ENCODE results near the gene FANK1.
"Not testable (repeated sequence)": the region's sequence is repeated elsewhere in the genome, so short reads cannot be mapped to it uniquely, and the experiment has no call there.

Gene FANK1

GRCh38 chr10:126036515-126036914, 140.2 kb downstream of the FANK1 start:
- DNase-seq = no peak

- DNase-seq = no peak
These were observed 141.6 kb downstream of the FANK1 start for GRCh38 chr10:126037946-126038345.

DNA sequence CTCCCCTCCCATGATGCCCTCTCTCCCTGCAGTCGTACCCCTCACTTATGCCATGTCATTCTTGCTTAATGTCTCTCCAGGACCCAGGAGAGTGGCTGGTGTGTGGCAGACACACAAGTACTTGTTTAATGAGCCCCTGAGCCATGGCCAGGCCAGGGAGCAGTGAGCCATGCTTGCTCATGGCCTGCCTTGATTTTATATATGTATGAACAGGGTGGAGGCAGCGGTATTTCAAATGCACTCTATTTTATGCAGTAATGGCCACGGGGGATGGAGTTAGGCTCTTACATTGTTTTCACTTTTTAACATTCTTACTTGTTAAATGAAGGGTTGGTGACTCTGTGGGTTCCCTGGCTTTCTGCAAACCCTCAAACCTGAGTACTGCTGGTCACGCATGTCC, 144.8 kb downstream of the FANK1 start:
- no peak for DNase-seq

- DNase-seq = peak; percentile 77
These were observed 145.5 kb downstream of the FANK1 start for GRCh38 chr10:126041804-126042231.

GRCh38 chr10:126042354-126042753, 146.0 kb downstream of the FANK1 start:
- no peak for DNase-seq

DNA sequence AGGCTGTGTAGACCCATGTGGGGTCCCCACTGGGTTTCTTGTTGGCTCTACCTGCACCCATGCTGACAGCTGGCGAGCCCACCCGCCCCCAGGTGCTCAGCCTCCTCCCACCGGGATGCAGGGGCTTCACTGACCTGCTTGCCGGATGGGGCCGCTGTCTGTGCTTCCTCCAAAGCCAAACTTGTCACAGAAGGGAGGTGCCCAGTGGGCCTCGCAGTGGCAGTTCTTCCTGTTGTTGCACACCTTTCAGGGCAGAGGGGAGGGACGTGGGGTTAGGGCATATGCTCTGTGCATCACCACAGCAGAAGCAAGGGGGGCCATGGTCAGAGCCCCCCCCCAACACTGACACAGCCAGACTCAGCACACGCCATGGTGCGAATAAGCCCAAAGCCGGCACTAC, 146.5 kb downstream of the FANK1 start:
- no peak for DNase-seq

GRCh38 chr10:126043389-126043788, 147.0 kb downstream of the FANK1 start:
- DNase-seq = no peak

GRCh38 chr10:126045861-126046260, 149.5 kb downstream of the FANK1 start:
- DNase-seq = no peak

DNA sequence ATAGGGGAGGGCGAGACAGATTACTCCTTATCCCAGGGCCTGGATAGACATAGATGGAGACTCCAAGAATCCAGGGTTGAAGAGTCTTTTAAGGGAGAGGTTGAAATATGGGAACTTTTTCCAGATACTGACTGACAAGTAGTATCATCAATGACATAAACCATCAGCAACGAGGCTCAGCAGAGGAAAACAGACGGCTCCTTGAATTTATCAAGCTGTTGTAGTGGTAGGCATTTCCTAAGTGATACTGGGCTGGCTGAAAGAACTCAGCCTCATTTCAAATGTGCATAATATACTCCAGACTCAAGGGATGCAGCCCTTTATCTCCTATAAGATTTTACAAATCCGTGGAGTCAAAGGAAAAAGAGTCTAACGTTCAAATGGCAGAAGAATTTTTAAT, 150.5 kb downstream of the FANK1 start:
- no peak for DNase-seq

DNA sequence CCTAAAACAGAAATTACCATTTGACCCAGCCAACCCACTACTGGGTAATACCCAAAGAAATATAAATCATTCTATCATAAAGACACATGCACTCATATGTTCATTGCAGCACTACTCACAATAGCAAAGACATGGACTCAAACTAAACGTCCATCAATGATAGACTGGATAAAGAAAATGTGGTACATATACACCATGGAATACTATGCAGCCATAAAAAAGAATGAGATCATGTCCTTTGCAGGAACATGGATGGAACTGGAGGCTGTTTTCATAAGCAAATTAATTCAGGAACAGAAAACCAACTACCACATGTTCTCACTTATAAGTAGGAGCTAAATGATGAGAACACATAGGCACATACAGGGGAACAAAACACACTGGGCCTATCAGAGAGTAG, 151.4 kb downstream of the FANK1 start:
- not testable (repeated sequence) for DNase-seq

- DNase-seq = no peak
These were observed 153.7 kb downstream of the FANK1 start for GRCh38 chr10:126049759-126050700.

DNA sequence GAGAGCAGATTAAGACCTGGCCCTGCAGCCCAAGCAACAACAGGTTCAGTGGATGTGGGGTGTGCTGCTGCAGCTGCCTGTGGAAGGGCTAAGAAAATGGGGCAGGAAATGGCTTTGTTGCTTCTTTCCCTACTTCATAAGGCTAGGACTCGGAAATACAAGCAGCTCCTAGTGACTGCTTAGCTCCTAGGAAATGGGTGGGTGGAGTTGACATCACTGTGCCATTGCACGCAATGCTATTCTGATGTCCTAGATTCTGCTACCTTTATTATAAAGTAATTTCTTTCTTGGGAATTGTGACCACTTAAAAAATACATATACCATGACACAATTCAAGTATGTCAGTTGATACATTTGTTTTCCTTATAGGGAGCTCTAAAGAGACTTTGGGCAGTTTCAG, 155.8 kb downstream of the FANK1 start:
- no peak for DNase-seq

GRCh38 chr10:126054191-126054590, 157.8 kb downstream of the FANK1 start:
- no peak for DNase-seq

GRCh38 chr10:126057494-126057893, 161.1 kb downstream of the FANK1 start:
- no peak for DNase-seq

DNA sequence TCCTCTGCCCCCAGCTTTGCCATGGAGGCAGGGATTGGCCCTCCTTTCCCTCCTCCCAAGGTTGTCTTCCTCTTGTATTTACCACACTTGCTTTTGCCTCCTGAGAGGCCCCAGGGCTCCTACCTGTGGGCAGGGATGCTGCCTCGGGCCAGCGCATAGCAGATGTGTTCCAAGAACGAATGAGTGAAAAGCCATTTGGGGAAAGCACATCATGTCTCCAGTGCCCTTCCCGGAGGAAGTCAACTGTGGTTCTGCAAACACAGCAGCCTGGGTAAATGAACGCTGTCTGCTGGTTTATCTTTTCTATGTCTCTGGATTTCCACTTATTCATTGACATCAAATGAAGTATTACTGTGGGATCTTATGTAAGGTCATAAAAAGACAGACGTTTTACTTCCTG, 161.7 kb downstream of the FANK1 start:
- no peak for DNase-seq

- no peak for DNase-seq
These were observed 162.1 kb downstream of the FANK1 start for GRCh38 chr10:126058507-126058906.

Data from hematopoietic multipotent progenitor cell treated with erythropoietin and hydrocortisone succinate and interleukin-3 and kit ligand, for 8 days (in vitro differentiated cells).